Measurements from ENCODE around the gene STRIP2. TPM values are rescaled to one million over a fixed set of nuclear protein-coding genes. Genes with fewer than 3 reads are reported as not detected.
A peak's percentile ranks its signal among the peaks of the same experiment; 100 is the strongest.
"Not testable (repeated sequence)": the region's sequence is repeated elsewhere in the genome, so short reads cannot be mapped to it uniquely, and the experiment has no call there.

STRIP2 gene
- polyA plus RNA-seq (ENCODE audit: insufficient read length), result 9.2 TPM

- peak; percentile 38 for DNase-seq (ENCODE audit: low read depth)
Measured at GRCh38 chr7:129433847-129434674, at the start of gene STRIP2. TSS of gene STRIP2 (plus strand) at chr7:129434432. CDS start at chr7:129434473, 41 bp downstream.

GRCh38 chr7:129385116-129385515 is 49.1 kb upstream of the STRIP2 start:
- DNase-seq (ENCODE audit: low read depth), result no peak

DNA sequence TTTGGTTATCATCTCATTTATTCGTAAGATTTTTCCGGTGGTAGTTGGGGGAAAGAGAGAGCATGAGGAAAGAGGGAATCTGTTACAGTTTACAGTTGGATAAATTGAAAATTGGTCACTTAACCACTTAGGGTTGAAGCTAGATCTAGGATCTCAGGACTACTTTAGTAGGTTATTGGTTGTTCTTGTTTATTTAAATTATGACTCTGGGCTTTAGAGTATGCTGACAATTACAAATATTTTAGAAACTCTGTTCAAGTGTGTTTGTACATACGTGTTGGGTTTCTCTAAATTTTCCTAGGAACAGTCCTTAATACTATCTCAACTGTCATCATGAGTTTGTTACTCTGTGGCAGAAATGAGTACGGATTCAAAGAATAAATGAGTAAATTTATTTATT is 48.6 kb upstream of the STRIP2 start:
- DNase-seq (ENCODE audit: low read depth), result no peak

GRCh38 chr7:129386506-129386905 is 47.7 kb upstream of the STRIP2 start:
- DNase-seq (ENCODE audit: low read depth), result no peak

DNA sequence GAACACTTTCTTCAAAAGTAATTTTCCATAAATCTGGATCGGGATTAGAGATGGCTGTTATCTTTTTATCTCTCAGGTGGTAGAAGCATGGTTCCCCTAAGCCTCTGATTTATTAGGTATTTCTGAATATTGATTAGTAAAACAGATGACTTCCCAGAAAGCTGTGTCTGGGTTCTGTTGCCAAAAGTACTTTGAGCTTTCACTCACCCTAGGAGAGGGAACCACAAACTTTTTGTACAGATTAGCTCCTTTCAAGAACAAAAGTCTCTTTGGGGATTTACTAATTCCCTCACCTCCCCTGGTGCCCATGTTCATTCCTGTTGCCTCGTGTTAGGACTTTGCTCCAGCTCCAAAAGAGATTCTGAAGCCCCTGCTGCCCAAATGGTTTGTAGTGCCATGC is 46.7 kb upstream of the STRIP2 start:
- no peak for DNase-seq (ENCODE audit: low read depth)

GRCh38 chr7:129388333-129389098 is 45.7 kb upstream of the STRIP2 start:
- no peak for DNase-seq (ENCODE audit: low read depth)

DNA sequence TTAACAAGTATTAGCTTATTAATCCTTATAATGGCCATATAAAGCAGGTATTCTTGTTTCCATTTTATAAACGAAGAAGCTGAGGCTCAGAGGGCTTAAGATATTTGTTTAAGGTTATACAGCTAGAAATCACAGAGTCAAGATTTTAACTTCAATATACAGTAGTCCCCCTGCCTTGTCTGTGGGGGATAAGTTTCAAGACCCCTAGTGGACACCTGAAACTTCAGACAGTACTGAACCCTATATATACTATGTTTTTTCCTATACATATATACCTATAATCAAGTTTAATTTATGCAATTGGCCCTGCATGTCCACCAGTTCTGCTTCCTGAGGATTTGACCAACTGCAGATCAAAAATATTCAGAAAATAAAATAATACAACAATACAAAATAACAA is 44.4 kb upstream of the STRIP2 start:
- no peak for DNase-seq (ENCODE audit: low read depth)

DNA sequence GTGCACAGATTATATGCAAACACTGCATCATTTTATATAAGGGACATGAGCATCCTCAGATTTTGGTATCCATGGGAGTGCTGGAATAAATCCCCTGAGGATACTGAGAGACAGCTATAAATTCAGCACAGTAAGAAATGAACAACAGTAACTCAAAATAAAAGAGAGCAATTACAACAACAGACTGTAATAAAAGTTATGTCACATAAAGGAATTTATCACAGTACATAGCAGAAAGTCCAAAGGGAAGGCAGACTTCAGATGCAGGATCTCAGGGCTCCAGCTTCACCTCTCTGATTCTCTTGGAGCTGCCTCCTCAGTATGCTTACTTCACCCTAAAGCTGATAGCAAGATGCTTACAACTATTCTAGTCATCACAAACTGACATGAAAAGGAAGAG is 43.9 kb upstream of the STRIP2 start:
- no peak for DNase-seq (ENCODE audit: low read depth)

DNA sequence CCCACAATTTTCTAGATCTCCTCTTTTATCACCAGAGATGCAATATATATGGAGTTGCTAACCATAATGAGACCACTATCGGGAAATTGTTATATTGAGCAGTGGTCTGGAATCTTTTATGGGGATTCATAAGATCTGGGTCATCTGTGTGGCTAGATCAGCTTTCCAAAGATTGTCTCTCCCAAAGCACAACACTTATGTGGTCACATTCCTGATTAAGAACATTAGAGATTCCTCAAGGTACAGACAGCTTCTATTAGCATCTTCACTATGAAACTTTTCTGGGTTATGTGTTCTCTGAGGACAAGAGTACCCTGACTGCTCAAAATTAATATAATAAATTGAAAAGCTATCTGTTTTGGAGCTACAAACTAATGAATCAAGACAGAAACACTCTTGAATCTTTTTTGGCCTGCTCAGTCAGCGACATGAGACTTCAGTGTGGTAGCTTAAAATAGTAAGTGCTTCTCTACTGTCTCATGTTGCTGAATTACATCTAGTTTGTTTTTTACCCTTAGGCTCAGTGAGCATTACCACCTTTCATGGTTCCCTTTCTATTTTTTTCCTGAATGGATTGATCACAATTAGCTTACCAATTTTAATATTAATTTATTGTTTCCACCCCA is 42.6 kb upstream of the STRIP2 start:
- no peak for DNase-seq (ENCODE audit: low read depth)

GRCh38 chr7:129393255-129393654 is 41.0 kb upstream of the STRIP2 start:
- no peak for DNase-seq (ENCODE audit: low read depth)

GRCh38 chr7:129394101-129394500 is 40.1 kb upstream of the STRIP2 start:
- no peak for DNase-seq (ENCODE audit: low read depth)

DNA sequence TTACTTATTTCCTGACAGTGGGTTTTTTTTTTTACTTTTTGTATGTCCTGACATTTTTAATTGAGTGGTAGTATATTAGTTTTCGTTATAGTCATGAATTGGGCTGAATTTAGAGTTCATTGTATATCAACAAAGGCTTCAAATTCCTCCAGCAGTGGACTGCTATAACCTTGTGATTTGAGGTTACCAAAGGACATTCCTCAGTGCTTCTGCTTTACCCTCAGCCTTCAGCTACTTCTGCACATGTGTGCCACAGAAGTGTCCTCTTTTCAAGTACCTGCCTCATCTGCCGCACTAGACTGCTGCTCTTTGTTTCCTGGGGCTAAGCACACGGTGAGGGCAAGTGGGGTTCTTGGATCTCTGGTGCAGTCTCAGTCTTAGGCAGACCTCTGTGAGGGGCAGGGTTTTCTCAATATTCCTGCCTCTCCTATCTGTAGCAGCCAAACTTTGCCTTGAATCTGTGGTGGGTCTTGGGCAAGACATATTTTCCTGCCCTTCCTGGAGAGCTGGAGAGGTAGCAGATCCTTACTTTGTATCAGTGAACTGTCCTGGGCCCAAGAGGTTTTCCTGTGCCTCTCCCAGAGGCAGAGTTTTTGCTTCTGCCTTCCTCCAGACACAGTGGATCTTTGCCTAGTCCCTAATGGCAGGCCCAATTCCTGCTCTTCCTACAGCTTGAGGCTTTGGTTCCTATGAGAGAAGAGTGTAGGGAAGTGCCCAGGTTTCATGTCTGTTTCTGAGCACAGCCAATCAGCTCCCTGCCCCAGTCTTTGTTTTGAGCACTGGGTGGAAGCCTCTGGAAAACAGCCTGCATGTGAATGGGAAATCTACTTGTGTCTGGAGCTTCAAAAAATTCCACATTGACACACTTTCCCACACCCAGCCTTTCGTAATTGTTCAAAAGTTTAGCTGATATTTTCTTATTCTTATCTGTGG is 39.0 kb upstream of the STRIP2 start:
- no peak for DNase-seq (ENCODE audit: low read depth)

DNA sequence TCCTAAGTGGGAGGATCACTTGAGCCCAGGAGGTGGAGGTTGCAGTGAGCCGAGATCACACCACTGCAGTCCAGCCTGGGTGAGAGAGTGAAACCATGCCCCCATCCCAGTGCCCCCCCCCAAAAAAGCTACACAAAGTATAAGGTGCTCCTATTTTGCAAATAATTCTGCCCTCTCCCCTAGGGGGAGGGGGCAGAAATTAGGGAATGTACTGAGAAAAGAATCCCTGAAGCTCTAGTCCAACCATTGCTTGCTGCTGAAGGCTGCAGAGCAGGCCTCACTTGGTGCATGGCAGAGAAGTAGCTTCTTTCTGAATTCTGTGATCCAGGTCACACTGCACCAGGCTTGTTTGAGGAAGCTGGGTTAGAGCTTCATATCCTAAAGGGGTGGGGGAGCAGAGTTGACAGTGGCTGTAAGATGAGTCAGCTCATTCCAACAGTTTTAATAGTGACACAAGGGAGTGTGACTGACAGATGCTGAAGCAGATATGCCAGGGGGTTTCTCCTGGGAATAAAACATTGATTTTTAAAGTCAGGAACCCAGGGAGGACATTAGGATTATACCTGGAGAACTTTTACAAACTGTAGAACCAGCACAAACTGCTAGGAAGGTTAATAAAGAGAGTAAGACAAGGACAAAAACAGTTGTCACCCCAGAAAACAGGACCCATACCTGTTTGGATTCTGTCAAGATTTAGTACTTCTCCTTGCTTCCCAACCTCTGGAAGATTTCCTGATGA is 32.8 kb upstream of the STRIP2 start:
- no peak for DNase-seq (ENCODE audit: low read depth)

DNA sequence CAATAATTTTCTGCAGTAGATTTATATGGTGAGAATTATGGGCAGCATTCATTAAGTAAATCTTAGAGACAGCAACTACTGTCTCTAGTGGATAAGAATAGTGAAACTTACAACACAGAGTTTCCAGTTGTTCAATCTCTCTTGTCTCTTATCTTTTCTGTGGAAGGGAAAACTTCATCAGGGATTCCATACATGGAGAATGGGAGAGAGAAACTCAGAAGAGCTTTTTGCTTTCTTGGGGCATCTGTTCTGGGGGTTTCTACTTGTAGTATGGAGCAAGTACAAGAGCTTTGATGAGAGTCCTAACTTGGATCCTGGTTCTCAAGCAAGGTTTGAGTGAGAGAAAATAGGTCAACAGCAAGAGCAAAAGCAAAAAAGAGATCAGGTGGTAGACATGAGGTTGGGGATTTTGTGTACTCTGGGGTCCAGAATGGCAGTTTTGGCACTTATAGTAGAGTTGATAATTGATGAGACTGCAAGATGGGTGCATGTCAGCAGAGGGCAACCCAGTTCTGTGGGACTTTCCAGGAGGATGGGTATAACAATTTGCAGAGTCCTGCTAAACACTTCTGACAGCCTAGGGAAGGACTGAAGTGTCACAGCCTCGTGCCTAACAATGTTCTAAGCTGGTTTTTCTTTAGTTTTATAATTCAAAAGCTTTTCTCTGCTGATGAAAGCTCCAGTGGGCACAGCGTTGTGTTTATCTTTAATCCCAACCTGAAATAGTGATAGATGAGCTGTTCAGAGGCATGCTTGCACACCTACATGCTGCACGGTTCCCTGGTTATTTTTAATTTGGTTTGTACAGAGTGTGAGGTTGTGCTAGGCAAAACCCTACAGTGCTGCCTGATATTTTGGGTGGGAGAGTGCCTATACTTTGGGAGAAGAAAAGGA is 32.0 kb upstream of the STRIP2 start:
- DNase-seq (ENCODE audit: low read depth), result no peak

GRCh38 chr7:129405527-129405926 is 28.7 kb upstream of the STRIP2 start:
- no peak for DNase-seq (ENCODE audit: low read depth)

DNA sequence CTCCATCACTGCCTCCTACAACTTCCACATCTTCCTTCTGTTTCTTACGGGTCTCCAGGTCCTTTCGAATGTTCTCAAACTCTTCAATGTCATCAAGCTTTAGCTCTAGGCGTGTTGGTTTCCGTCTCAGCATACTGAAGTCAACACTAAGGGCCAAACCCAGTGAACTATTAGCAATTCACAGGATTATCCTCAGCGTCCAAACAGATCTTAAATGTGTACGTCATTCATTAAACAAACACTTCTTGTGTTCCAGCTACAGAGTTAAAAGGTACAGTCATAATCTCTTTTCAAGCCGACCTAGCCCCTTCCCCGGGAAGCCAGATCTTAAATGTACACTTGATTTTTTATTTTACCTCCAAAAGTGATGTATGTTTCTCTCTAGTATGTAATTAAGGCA is 24.0 kb upstream of the STRIP2 start:
- not testable (repeated sequence) for DNase-seq (ENCODE audit: low read depth)

- DNase-seq (ENCODE audit: low read depth), result no peak
Measured at GRCh38 chr7:129412501-129412900, 21.7 kb upstream of the STRIP2 start.

DNA sequence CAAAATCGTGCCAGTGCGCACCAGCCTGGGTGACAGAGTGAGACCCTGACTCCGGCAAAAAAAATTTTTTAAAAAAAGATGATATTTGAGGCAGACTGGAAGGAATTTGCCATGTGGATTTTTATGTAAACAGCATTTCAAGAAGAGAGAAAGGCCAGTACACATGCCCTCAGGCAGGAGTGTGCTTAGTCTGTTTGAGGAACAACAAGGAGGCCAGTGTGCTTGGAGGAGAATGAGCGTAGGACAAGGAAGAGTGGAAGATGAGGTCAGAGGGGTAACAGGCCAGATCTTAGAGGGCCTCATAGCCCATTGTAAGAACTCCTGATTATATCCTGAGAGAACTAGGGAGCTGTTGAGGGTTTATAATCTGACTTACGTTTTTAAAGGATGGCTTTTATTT is 17.2 kb upstream of the STRIP2 start:
- no peak for DNase-seq (ENCODE audit: low read depth)

GRCh38 chr7:129421717-129422250 is 12.4 kb upstream of the STRIP2 start:
- no peak for DNase-seq (ENCODE audit: low read depth)

Measured in forelimb muscle (tissue), 1 donor.